GM23338 (cell line): ENCODE data around the gene FIGN. TPM values are rescaled to one million over a fixed set of nuclear protein-coding genes. Genes with fewer than 3 reads are reported as not detected.

Experiments
- ATAC-seq: fragments of 200-7000 bp; cut with Tn5 transposase; 3 replicates; pipeline ENCODE4 v1.9.1; 2020
- DNase-seq: peaks from one replicate; pipeline ENCODE4 v3.0.0-alpha.2; 2015; ENCODE audit warnings: low spot score
- H2AFZ ChIP-seq: fragments of 200-600 bp; sonication (generic); 2 replicates; pipeline ENCODE4 v1.8.0; 2016; ENCODE audit warnings: antibody characterized with exemption, mild to moderate bottlenecking, moderate library complexity
- H3F3A ChIP-seq: fragments of 200-600 bp; sonication (generic); replicated peaks from 2 replicates; pipeline ENCODE4 v1.8.0; 2017; ENCODE audit warnings: antibody characterized with exemption, mixed run types, low read depth
- H3K27ac ChIP-seq: fragments of 200-600 bp; sonication (generic); 2 replicates; pipeline ENCODE4 v1.6.1; 2016; ENCODE audit warnings: low read depth
- H3K27me3 ChIP-seq: fragments of 200-600 bp; sonication (generic); 2 replicates; pipeline ENCODE4 v1.8.0; 2016; ENCODE audit warnings: mild to moderate bottlenecking, mixed run types, moderate library complexity; ENCODE audit not compliant: insufficient read depth
- H3K36me3 ChIP-seq: fragments of 200-600 bp; sonication (generic); 2 replicates; pipeline ENCODE4 v1.8.0; 2016; ENCODE audit warnings: mild to moderate bottlenecking; ENCODE audit not compliant: insufficient read depth
- H3K4me1 ChIP-seq: fragments of 200-600 bp; sonication (generic); 2 replicates; pipeline ENCODE4 v1.8.0; 2016; ENCODE audit warnings: mild to moderate bottlenecking, moderate library complexity; ENCODE audit not compliant: insufficient read depth
- H3K4me2 ChIP-seq: fragments of 200-600 bp; sonication (generic); 2 replicates; pipeline ENCODE4 v1.7.1; 2017; ENCODE audit warnings: mixed run types
- H3K4me3 ChIP-seq: fragments of 200-600 bp; sonication (generic); 2 replicates; pipeline ENCODE4 v1.6.1; 2016; ENCODE audit warnings: mixed run types
- H3K79me2 ChIP-seq: fragments of 200-600 bp; sonication (generic); replicated peaks from 2 replicates; pipeline ENCODE4 v1.8.0; 2017; ENCODE audit warnings: mild to moderate bottlenecking; ENCODE audit not compliant: insufficient read depth
- H3K9me2 ChIP-seq: fragments of 200-600 bp; sonication (generic); 2 replicates; pipeline ENCODE4 v1.8.0; 2017; ENCODE audit not compliant: insufficient read depth
- H4K20me1 ChIP-seq: fragments of 200-600 bp; sonication (generic); replicated peaks from 2 replicates; pipeline ENCODE4 v1.8.0; 2017; ENCODE audit warnings: mild to moderate bottlenecking; ENCODE audit not compliant: insufficient read depth
- H3K27ac Mint-ChIP-seq: 2 replicates; pipeline ENCODE4 v1.8.0; 2020; ENCODE audit warnings: inconsistent platforms, mild to moderate bottlenecking, moderate library complexity, mixed read lengths
- H3K27me3 Mint-ChIP-seq: 3 replicates; pipeline ENCODE4 v1.8.0; 2022; ENCODE audit warnings: low read depth, mild to moderate bottlenecking, moderate library complexity, mixed read lengths, inconsistent platforms; ENCODE audit not compliant: insufficient read depth, poor library complexity
- H3K36me3 Mint-ChIP-seq: 3 replicates; pipeline ENCODE4 v1.8.0; 2021; ENCODE audit warnings: low read depth, mild to moderate bottlenecking, inconsistent platforms, moderate library complexity, mixed read lengths
- H3K4me1 Mint-ChIP-seq: 3 replicates; pipeline ENCODE4 v1.8.0; 2020; ENCODE audit warnings: mild to moderate bottlenecking, inconsistent platforms, mixed read lengths
- H3K4me3 Mint-ChIP-seq: 3 replicates; pipeline ENCODE4 v1.8.0; 2021; ENCODE audit warnings: moderate library complexity, mild to moderate bottlenecking, inconsistent platforms, mixed read lengths
- H3K9me3 Mint-ChIP-seq: 3 replicates; pipeline ENCODE4 v1.8.0; 2020; ENCODE audit warnings: moderate library complexity, mild to moderate bottlenecking, inconsistent platforms, mixed read lengths
- EZH2 ChIP-seq: fragments of 200-600 bp; sonication (generic); IDR thresholded peaks from one replicate; pipeline ENCODE4 v1.8.0; 2017; ENCODE audit warnings: antibody characterized with exemption, mild to moderate bottlenecking, low read depth; ENCODE audit not compliant: unreplicated experiment
- EZH2phosphoT487 ChIP-seq: fragments of 200-600 bp; sonication (generic); IDR thresholded peaks from one replicate; pipeline ENCODE4 v1.8.1; 2018; ENCODE audit warnings: antibody characterized with exemption; ENCODE audit not compliant: unreplicated experiment
- ZNF114 ChIP-seq: fragments of 250-450 bp; sonication (Bioruptor Pico); IDR thresholded peaks from 2 replicates; pipeline ENCODE4 v1.5.0; 2020; ENCODE audit warnings: mild to moderate bottlenecking, moderate library complexity
- ZNF331 ChIP-seq: fragments of 250-450 bp; sonication (Bioruptor Pico); IDR thresholded peaks from 2 replicates; pipeline ENCODE4 v1.5.0; 2020; ENCODE audit warnings: low read depth, mild to moderate bottlenecking, moderate library complexity
- polyA plus RNA-seq: library from polyadenylated mRNA; unstranded; fragments of >200 nt; fragmentation: Nextera tagmentation; extraction: Ambion mirVana; gene quantifications from 2 replicates; pipeline ENCODE4 v1.2.1, GENCODE V29; 2016
- total RNA-seq: library from RNA; depleted of rRNA; stranded (reverse); fragments of >200 nt; shearing (Covaris generic); gene quantifications from 2 replicates; pipeline ENCODE4 v1.2.3, GENCODE V29; 2014
- TF ChIP-seq, protein P1 (sequence below): fragments of 250-450 bp; sonication (Bioruptor Pico); IDR thresholded peaks from 2 replicates; pipeline ENCODE4 v1.5.0; 2020; ENCODE audit warnings: mild to moderate bottlenecking, moderate library complexity
- TF ChIP-seq, protein P2 (sequence below), 2 experiments: fragments of 200-600 bp in 1 of 2; sonication (generic) in 1 of 2; conservative IDR thresholded peaks; 2 replicates each; pipeline versions ENCODE4 v1.5.1 to v1.6.1; 2016 to 2017; ENCODE audit warnings: antibody characterized with exemption in 2 of 2, low read depth in 2 of 2, mild to moderate bottlenecking in 2 of 2, moderate library complexity in 1 of 2

Gene FIGN
- total and polyA plus RNA-seq, 2 experiments from 2014 or later = 17.2 to 23.6 TPM

DNA sequence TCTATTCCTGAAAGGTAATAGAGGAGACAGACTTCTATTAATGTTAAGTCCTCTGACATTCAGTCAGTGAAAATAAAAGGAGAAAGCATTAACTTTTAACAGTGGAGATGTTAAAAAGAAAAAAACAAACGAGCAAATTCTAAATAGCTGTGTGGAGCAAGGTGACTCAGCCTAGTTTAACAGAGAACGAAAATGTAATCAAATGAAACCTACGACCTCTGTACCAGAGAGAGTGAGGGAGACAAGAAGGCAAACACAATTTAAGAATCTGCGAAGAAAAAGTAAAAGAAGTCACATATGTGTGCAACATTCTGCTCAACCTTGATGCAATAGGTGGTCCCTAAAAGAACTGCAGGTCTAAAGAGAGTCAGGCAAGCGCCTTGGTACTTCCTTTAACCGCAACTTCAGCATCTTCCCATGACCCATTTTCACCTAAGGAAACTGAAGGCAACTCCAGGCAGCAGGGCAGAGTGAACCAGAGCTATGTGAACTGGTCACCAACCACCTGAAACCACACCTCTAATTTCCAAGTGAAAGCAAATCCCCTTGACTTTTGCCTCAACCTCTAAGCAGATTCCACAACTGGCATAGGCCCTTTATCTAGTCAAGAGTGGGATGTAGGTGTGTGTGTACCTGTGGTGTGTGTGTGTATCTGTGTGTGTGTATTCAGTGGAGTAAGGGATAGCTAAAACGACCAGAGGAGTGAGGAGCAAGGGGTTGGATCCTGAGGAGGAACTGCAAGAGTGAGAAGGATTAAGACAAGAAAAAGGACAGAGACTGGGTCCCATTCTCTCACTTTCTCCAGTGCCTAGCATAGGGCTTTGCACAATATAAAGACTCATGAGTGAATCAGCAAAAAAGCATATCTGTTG, 43.0 kb downstream of the FIGN start:
- Mint-ChIP-seq H3K9me3 (no peaks in the 10 kb centered on the region), H3K4me3 (no peak overlapping the region; the same call in 2 of the 3 replicates), H3K27ac (peak overlapping the region; percentile 51), H3K27me3 (no peaks in the 10 kb centered on the region), H3K4me1 (peaks cover 37% of the 10 kb centered on the region), H3K36me3 (no peaks in the 10 kb centered on the region)
- H3K9me2 ChIP-seq = no peaks in the 10 kb centered on the region
- no peaks in the 10 kb centered on the region for H4K20me1 ChIP-seq
- H3K27me3 ChIP-seq = no peaks in the 10 kb centered on the region
- H3K36me3 ChIP-seq = no peaks in the 10 kb centered on the region
- H3K27ac ChIP-seq = peak overlapping the region; percentile 85
- H3K4me3 ChIP-seq = no peak overlapping the region
- TF ChIP-seq, protein P1, sequence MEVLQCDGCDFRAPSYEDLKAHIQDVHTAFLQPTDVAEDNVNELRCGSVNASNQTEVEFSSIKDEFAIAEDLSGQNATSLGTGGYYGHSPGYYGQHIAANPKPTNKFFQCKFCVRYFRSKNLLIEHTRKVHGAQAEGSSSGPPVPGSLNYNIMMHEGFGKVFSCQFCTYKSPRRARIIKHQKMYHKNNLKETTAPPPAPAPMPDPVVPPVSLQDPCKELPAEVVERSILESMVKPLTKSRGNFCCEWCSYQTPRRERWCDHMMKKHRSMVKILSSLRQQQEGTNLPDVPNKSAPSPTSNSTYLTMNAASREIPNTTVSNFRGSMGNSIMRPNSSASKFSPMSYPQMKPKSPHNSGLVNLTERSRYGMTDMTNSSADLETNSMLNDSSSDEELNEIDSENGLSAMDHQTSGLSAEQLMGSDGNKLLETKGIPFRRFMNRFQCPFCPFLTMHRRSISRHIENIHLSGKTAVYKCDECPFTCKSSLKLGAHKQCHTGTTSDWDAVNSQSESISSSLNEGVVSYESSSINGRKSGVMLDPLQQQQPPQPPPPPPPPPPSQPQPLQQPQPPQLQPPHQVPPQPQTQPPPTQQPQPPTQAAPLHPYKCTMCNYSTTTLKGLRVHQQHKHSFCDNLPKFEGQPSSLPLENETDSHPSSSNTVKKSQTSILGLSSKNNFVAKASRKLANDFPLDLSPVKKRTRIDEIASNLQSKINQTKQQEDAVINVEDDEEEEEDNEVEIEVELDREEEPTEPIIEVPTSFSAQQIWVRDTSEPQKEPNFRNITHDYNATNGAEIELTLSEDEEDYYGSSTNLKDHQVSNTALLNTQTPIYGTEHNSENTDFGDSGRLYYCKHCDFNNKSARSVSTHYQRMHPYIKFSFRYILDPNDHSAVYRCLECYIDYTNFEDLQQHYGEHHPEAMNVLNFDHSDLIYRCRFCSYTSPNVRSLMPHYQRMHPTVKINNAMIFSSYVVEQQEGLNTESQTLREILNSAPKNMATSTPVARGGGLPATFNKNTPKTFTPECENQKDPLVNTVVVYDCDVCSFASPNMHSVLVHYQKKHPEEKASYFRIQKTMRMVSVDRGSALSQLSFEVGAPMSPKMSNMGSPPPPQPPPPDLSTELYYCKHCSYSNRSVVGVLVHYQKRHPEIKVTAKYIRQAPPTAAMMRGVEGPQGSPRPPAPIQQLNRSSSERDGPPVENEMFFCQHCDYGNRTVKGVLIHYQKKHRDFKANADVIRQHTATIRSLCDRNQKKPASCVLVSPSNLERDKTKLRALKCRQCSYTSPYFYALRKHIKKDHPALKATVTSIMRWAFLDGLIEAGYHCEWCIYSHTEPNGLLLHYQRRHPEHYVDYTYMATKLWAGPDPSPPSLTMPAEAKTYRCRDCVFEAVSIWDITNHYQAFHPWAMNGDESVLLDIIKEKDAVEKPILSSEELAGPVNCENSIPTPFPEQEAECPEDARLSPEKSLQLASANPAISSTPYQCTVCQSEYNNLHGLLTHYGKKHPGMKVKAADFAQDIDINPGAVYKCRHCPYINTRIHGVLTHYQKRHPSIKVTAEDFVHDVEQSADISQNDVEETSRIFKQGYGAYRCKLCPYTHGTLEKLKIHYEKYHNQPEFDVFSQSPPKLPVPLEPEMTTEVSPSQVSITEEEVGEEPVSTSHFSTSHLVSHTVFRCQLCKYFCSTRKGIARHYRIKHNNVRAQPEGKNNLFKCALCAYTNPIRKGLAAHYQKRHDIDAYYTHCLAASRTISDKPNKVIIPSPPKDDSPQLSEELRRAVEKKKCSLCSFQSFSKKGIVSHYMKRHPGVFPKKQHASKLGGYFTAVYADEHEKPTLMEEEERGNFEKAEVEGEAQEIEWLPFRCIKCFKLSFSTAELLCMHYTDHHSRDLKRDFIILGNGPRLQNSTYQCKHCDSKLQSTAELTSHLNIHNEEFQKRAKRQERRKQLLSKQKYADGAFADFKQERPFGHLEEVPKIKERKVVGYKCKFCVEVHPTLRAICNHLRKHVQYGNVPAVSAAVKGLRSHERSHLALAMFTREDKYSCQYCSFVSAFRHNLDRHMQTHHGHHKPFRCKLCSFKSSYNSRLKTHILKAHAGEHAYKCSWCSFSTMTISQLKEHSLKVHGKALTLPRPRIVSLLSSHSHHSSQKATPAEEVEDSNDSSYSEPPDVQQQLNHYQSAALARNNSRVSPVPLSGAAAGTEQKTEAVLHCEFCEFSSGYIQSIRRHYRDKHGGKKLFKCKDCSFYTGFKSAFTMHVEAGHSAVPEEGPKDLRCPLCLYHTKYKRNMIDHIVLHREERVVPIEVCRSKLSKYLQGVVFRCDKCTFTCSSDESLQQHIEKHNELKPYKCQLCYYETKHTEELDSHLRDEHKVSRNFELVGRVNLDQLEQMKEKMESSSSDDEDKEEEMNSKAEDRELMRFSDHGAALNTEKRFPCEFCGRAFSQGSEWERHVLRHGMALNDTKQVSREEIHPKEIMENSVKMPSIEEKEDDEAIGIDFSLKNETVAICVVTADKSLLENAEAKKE (CRISPR knock-in tag) = 0 out of 2 replicates have a peak, but pooled peaks have one; percentile 29
- no peak for TF ChIP-seq ZNF331 (CRISPR knock-in tag)
- H2AFZ ChIP-seq = no peak overlapping the region
- peak overlapping the region; percentile 14; the same call in 1 of the 2 replicates for H3K4me2 ChIP-seq
- peak; percentile 88 for ATAC-seq
- H3K79me2 ChIP-seq = peaks cover 79% of the 10 kb centered on the region
- no peaks in the 10 kb centered on the region for H3F3A ChIP-seq
- H3K4me1 ChIP-seq = peaks cover 35% of the 10 kb centered on the region
- DNase-seq = peak; percentile 49

DNA sequence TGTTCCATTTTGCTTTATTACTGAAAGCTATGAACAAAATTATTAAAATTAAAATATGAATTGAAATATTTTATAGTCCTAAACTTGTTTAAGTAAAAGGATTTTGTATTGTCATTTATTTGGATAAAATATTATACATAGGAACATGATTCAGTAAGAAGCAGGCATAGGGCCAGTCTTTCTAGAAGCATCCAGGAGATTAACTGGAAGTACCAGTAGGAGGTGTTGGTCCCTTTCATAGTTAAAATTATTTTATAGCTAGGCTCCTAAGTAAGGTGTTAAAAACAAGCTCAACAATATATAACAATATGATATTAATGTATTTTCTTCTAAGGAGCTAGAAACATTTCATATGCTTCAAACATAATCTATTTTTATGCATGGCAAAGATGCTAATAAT, 43.7 kb downstream of the FIGN start:
- H3K4me2 ChIP-seq = peak overlapping the region; percentile 14; the same call in 1 of the 2 replicates
- H3K4me1 Mint-ChIP-seq = peaks cover 33% of the 10 kb centered on the region
- H2AFZ ChIP-seq = no peak overlapping the region
- peaks cover 29% of the 10 kb centered on the region for H3K4me1 ChIP-seq
- no peak overlapping the region for H3K27ac Mint-ChIP-seq
- H3K79me2 ChIP-seq = peaks cover 77% of the 10 kb centered on the region
- H3F3A ChIP-seq = no peaks in the 10 kb centered on the region
- H3K27me3 ChIP-seq = no peaks in the 10 kb centered on the region
- H3K36me3 Mint-ChIP-seq = no peaks in the 10 kb centered on the region
- H3K27me3 Mint-ChIP-seq = no peaks in the 10 kb centered on the region
- no peaks in the 10 kb centered on the region for H3K9me2 ChIP-seq
- ATAC-seq (no peak), DNase-seq (no peak)
- no peaks in the 10 kb centered on the region for H3K36me3 ChIP-seq
- TF ChIP-seq, protein P2, sequence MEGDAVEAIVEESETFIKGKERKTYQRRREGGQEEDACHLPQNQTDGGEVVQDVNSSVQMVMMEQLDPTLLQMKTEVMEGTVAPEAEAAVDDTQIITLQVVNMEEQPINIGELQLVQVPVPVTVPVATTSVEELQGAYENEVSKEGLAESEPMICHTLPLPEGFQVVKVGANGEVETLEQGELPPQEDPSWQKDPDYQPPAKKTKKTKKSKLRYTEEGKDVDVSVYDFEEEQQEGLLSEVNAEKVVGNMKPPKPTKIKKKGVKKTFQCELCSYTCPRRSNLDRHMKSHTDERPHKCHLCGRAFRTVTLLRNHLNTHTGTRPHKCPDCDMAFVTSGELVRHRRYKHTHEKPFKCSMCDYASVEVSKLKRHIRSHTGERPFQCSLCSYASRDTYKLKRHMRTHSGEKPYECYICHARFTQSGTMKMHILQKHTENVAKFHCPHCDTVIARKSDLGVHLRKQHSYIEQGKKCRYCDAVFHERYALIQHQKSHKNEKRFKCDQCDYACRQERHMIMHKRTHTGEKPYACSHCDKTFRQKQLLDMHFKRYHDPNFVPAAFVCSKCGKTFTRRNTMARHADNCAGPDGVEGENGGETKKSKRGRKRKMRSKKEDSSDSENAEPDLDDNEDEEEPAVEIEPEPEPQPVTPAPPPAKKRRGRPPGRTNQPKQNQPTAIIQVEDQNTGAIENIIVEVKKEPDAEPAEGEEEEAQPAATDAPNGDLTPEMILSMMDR (conservative IDR thresholded peaks at IDR 0.05; ENCODE audit: low read depth in 2 of 2) = 0 out of 4 replicates have a peak, but pooled peaks of 1 of the 2 experiments have one; percentile 2
- TF ChIP-seq EZH2phosphoT487 = no peak
- no peak for TF ChIP-seq ZNF114 (CRISPR knock-in tag)
- TF ChIP-seq EZH2 = no peak
- H3K4me3 Mint-ChIP-seq = no peak overlapping the region
- no peaks in the 10 kb centered on the region for H4K20me1 ChIP-seq
- H3K9me3 Mint-ChIP-seq = no peaks in the 10 kb centered on the region
- H3K4me3 ChIP-seq = no peak overlapping the region
- no peak overlapping the region for H3K27ac ChIP-seq
